GM10248 (cell line): Measurements from ENCODE around the gene BICD2.

ENCODE experiments used
- CTCF ChIA-PET: fragments of 300-600 bp; sonication (Branson Sonifier 250); formaldehyde crosslinking; extraction: SDS; loops from one replicate; lab custom pipeline; 2021; ENCODE audit warnings: antibody characterized with exemption; lab: Yijun Ruan, JAX
- POLR2A ChIA-PET: fragments of 350-650 bp; sonication (Branson Sonifier 250); formaldehyde crosslinking; extraction: SDS; loops from one replicate; lab custom pipeline; 2020; ENCODE audit warnings: antibody characterized with exemption; lab: Yijun Ruan, JAX
- DNase-seq: peaks from one replicate; pipeline ENCODE4 v3.0.0; 2012; ENCODE audit errors: extremely low spot score
- CTCF ChIP-seq: IDR thresholded peaks from 2 replicates; pipeline ENCODE4 v1.5.1; 2012; ENCODE audit warnings: mild to moderate bottlenecking, low read depth; ENCODE audit errors: extremely low read depth, missing control alignments, control extremely low read depth

The BICD2 gene

GRCh38 chr9:92736563-92737215 is 27.9 kb downstream of the BICD2 start:
- ChIA-PET POLR2A (interaction anchor here (0.5 kb wide), 1 partner anchor 21 kb away, joined by 4 read pairs; no protein-coding TSS in a partner anchor), CTCF (interaction anchor here (1.0 to 6.6 kb wide), 8 partner anchors 7 to 54 kb away, joined by 3 to 45 read pairs (median 5); partner anchors contain the start of gene BICD2)

GRCh38 chr9:92735636-92736562 is 28.7 kb downstream of the BICD2 start:
- no peak for DNase-seq
- TF ChIP-seq CTCF, result no peak
- ChIA-PET POLR2A (no interaction called here), CTCF (interaction anchor here (1.5 to 6.6 kb wide), 3 partner anchors 9 to 19 kb away, joined by 5 to 45 read pairs (median 10); no protein-coding TSS in a partner anchor)

More at GRCh38 chr9:92736563-92737215, 27.9 kb downstream of the BICD2 start:
- TF ChIP-seq CTCF, result no peak
- DNase-seq, result no peak

- no peak for TF ChIP-seq CTCF
- no peak for DNase-seq
- POLR2A ChIA-PET, result no interaction called here
- CTCF ChIA-PET, result interaction anchor here (3.1 to 6.6 kb wide), 2 partner anchors 10 to 18 kb away, joined by 10 to 45 read pairs; no protein-coding TSS in a partner anchor
Observed at GRCh38 chr9:92734931-92735635, 29.6 kb downstream of the BICD2 start.

GRCh38 chr9:92730897-92731296 is 33.7 kb downstream of the BICD2 start:
- ChIA-PET POLR2A (interaction anchor here (0.7 kb wide), 1 partner anchor 27 kb away, joined by 4 read pairs; no protein-coding TSS in a partner anchor), CTCF (interaction anchor here (1.0 to 6.6 kb wide), 6 partner anchors 9 to 60 kb away, joined by 3 to 56 read pairs (median 9); no protein-coding TSS in a partner anchor)
- no peak for TF ChIP-seq CTCF
- DNase-seq, result no peak

GRCh38 chr9:92729735-92730155 is 34.9 kb downstream of the BICD2 start:
- DNase-seq, result no peak
- POLR2A ChIA-PET, result no interaction called here
- CTCF ChIA-PET, result interaction anchor here (0.9 to 6.4 kb wide), 12 partner anchors 9 to 78 kb away, joined by 3 to 56 read pairs (median 4); no protein-coding TSS in a partner anchor
- no peak for TF ChIP-seq CTCF
